ENCODE measurements around the gene CHKA.

- TF ChIP-seq REST (IDR thresholded peaks at IDR 0.05; ENCODE audit: insufficient read depth in 1 of 2, low read depth in 2 of 2, low read length in 2 of 2) (no peak), TAF1 (IDR thresholded peaks at IDR 0.05; ENCODE audit: borderline replicate concordance, insufficient read depth, low read length) (no peak), SIN3A (IDR thresholded peaks at IDR 0.05; ENCODE audit: borderline replicate concordance, insufficient read depth, low read length) (no peak), POLR2AphosphoS5 (IDR thresholded peaks at IDR 0.05; ENCODE audit: low read depth, low read length) (no peak)
These were observed 24.9 kb upstream of the CHKA start for GRCh38 chr11:68146010-68146540.
